ENCODE results near the gene ZMYM4.

- TF ChIP-seq POLR2AphosphoS5 (IDR thresholded peaks at IDR 0.05) (no peak), CTCF (IDR thresholded peaks at IDR 0.05) (no peak)
These were observed 132.5 kb downstream of the ZMYM4 start for GRCh38 chr1:35401049-35401448.

Measured in upper lobe of left lung (tissue), 4 donors.